Peyer's patch (tissue), 4 donors: ENCODE measurements around the gene PCNT. TPM values are rescaled to one million over a fixed set of nuclear protein-coding genes. Genes with fewer than 3 reads are reported as not detected.

ENCODE experiments used
- DNase-seq, 3 donors: peaks; one replicate each; pipeline ENCODE4 v3.0.0-alpha.2; 2017 to 2019
- H3K27ac ChIP-seq, 4 donors: fragments of 200-600 bp; sonication (generic); one replicate each; pipeline ENCODE4 v1.5.1; 2016 to 2019
- H3K27me3 ChIP-seq, 2 donors: fragments of 200-600 bp; sonication (generic); one replicate each; pipeline ENCODE4 v1.5.1; 2019
- H3K36me3 ChIP-seq, 3 donors: fragments of 200-600 bp; sonication (generic); one replicate each; pipeline ENCODE4 v1.5.1; 2016 to 2019
- H3K4me1 ChIP-seq, 4 donors: fragments of 200-600 bp; sonication (generic); one replicate each; pipeline ENCODE4 v1.5.1; 2016 to 2019
- H3K4me3 ChIP-seq, 4 donors: fragments of 200-600 bp; sonication (generic); 1 replicate in 3 of 4; 2 replicates in 1 of 4; pipeline ENCODE4 v1.5.1; 2016 to 2019; ENCODE audit warnings: mild to moderate bottlenecking in 1 of 4
- H3K9me3 ChIP-seq, 4 donors: fragments of 200-600 bp; sonication (generic); one replicate each; pipeline ENCODE4 v1.5.1; 2016 to 2019; ENCODE audit warnings: mild to moderate bottlenecking in 1 of 4
- POLR2A ChIP-seq, 2 donors: fragments of 450-650 bp; IDR thresholded peaks; one replicate each; pipeline ENCODE4 v1.5.1; 2017; ENCODE audit warnings: antibody characterized with exemption in 2 of 2, mild to moderate bottlenecking in 2 of 2, moderate library complexity in 2 of 2
- total RNA-seq, 4 donors: library from RNA; depleted of rRNA; stranded (reverse); fragments of >200 nt; gene quantifications; one replicate each; pipeline ENCODE4 v1.1.0, GENCODE V29; 2016
- TF ChIP-seq, protein P1 (sequence below), 6 experiments: fragments of 450-650 bp in 4 of 6; fragments of 200-600 bp in 2 of 6; sonication (generic) in 1 of 6; IDR thresholded peaks; one replicate each; pipeline ENCODE4 v1.5.1; 2017 to 2019; ENCODE audit warnings: antibody characterized with exemption in 6 of 6, mild to moderate bottlenecking in 3 of 6, moderate library complexity in 1 of 6

The PCNT gene
- total RNA-seq, 4 donors from 2014 or later: 29.2 to 119 (median 59.5) TPM

DNA sequence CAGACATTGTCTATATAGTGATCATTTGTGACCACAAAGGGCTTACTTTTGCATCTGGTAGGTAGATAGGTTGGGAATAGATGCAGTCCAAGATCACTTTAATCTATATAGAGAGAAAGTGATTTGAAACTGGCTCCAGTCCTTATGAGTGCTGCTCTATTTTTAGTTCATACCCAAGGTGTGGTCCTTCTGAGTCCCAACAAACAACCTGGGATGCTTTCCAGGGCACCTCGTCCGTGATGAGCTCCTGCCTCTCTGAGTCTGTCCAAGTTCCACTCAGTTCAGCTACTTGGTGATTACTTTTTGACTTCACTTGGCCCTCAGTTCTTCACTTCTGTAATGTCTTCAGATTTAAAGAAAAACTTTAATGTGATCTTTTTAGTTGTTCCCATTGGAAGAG lies 155.0 kb downstream of the PCNT start:
- H3K27me3 ChIP-seq: no peaks in the 10 kb centered on the region
- H3K36me3 ChIP-seq: peaks cover 0 to 6% (median 0%) of the 10 kb centered on the region in 3 donors
- H3K27ac ChIP-seq: no peak overlapping the region
- no peak for TF ChIP-seq POLR2A (IDR thresholded peaks at IDR 0.05)
- TF ChIP-seq, protein P1, sequence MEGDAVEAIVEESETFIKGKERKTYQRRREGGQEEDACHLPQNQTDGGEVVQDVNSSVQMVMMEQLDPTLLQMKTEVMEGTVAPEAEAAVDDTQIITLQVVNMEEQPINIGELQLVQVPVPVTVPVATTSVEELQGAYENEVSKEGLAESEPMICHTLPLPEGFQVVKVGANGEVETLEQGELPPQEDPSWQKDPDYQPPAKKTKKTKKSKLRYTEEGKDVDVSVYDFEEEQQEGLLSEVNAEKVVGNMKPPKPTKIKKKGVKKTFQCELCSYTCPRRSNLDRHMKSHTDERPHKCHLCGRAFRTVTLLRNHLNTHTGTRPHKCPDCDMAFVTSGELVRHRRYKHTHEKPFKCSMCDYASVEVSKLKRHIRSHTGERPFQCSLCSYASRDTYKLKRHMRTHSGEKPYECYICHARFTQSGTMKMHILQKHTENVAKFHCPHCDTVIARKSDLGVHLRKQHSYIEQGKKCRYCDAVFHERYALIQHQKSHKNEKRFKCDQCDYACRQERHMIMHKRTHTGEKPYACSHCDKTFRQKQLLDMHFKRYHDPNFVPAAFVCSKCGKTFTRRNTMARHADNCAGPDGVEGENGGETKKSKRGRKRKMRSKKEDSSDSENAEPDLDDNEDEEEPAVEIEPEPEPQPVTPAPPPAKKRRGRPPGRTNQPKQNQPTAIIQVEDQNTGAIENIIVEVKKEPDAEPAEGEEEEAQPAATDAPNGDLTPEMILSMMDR (IDR thresholded peaks at IDR 0.05): no peak
- H3K9me3 ChIP-seq: no peaks in the 10 kb centered on the region
- H3K4me1 ChIP-seq: no peaks in the 10 kb centered on the region
- no peak for DNase-seq
- no peak overlapping the region for H3K4me3 ChIP-seq

DNA sequence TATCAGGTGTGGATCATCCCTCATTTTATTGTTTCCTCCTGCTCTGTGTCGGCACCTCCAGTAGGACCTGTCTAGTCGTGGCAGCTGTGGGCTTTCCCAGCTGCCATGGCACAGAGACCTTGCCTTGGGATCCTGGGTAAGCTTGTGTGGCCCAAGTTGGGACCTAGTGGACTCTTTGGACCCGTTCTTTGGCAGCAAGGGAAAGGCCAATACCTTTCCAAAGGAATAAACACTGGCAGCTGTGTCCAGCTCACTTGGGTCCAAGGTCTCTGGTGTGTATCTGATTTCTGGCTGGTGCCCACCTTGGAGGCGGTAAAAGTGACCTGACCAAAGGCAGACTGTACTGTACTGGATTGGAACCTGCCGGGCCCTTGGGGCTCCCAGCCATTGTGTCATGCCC lies 156.5 kb downstream of the PCNT start:
- no peak for DNase-seq
- Histone ChIP-seq H3K4me1 (no peaks in the 10 kb centered on the region), H3K9me3 (no peaks in the 10 kb centered on the region), H3K36me3 (peaks cover 0 to 6% (median 0%) of the 10 kb centered on the region in 3 donors), H3K27me3 (no peaks in the 10 kb centered on the region), H3K27ac (no peak overlapping the region), H3K4me3 (no peak overlapping the region)
- TF ChIP-seq, protein P1 (IDR thresholded peaks at IDR 0.05): no peak
- TF ChIP-seq POLR2A (IDR thresholded peaks at IDR 0.05): no peak

DNA sequence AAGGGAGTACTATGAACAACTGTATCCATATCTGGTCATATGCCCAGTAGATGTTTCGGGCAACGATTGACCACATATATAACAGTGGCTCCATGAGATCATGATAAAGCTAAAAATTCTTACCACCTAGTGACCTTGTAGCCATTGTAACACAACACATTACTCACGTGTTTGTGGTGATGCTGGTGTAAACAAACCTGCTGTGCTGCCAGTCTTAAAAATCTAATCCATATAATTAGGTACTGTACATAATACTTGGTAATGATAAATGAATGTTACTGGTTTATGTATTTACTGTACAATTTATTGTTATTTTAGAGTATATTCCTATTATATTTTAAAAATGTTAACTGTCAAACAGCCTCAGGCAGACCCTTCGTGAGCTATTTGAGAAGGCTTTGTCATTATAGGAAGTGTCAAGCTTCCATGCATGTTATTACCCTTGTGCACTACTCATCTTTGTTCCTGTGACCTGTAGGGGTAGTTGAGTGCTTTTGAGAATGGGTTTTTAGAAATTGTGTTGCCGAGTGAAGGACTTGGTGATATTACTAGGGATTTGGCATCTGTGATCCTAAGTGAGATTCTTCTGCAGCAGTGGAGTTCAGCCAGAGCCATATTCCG lies 158.4 kb downstream of the PCNT start:
- Histone ChIP-seq H3K27me3 (no peaks in the 10 kb centered on the region), H3K4me1 (no peaks in the 10 kb centered on the region), H3K4me3 (no peak overlapping the region), H3K27ac (no peak overlapping the region), H3K36me3 (peaks cover 0 to 6% (median 0%) of the 10 kb centered on the region in 3 donors), H3K9me3 (no peaks in the 10 kb centered on the region)
- TF ChIP-seq, protein P1 (IDR thresholded peaks at IDR 0.05): no peak
- TF ChIP-seq POLR2A (IDR thresholded peaks at IDR 0.05): no peak
- no peak for DNase-seq

DNA sequence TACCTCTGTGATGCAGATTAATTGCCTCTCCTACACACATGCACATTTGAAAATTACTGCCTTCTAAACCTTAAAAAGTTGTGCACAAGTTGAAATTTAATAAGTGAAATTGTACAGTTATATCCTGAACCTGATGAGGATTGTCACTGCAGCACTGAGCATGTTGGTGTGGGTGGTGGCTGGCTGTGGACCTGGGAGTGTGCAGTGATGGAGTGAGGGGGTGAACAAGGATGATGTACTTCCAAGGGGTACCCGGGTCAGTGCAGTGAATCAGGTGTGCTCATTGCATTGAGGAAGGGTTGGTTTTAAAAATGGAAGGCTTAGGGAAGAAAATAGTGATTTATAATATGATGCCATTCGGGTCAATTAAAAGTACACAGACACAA lies 158.9 kb downstream of the PCNT start:
- no peak for DNase-seq
- no peak for TF ChIP-seq POLR2A (IDR thresholded peaks at IDR 0.05)
- TF ChIP-seq, protein P1 (IDR thresholded peaks at IDR 0.05): no peak
- Histone ChIP-seq H3K27ac (no peak overlapping the region), H3K4me1 (no peaks in the 10 kb centered on the region), H3K36me3 (peaks cover 0 to 6% (median 0%) of the 10 kb centered on the region in 3 donors), H3K4me3 (no peak overlapping the region), H3K9me3 (no peaks in the 10 kb centered on the region), H3K27me3 (no peaks in the 10 kb centered on the region)

DNA sequence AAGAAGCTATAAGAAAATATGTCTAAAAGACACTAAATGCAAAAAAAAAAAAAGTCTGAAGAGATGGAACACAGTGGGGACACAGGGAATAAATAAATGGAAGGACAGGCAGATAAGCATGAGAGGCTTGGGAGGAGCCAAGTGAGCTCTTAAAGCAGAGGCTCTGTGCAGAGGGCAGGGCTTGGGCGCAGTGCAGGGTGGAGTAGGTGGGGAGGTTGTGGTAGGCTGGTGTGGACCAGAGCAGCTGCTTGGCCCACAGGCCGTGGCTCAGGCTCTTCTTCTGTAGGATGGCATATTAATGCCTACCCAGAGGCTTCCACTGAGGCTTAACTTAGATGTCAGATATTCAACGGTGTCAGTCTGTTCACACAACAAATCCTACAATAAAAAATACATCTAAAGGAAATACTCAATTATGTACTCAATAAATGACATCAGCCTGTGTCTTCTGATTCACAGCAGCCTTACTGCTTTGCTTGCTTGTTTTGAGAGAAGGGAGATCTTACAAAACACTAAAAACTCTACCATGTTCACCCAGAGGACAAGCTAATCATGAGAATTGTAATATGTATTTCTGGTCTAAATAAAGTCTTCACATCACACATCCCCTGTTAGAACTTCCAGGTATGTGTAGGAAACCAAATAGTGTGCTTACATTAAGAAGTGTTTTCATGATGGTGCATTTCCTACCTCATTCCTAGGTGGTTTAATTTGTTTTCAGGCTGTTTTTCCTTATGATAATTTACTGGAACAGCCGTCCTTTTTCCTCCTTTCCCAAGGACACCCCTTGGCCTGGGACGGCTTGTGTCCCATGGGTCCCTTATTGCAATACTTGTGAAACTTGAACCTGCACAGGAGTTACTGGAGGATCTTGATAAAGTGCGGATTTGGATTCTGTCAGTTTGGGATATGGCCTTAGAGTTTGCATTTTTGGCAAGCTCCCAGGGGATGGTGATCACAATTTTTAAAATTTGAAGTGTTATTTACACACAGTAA lies 159.6 kb downstream of the PCNT start:
- H3K4me1 ChIP-seq: no peaks in the 10 kb centered on the region
- no peak overlapping the region for H3K27ac ChIP-seq
- no peaks in the 10 kb centered on the region for H3K27me3 ChIP-seq
- no peak for DNase-seq
- H3K36me3 ChIP-seq: peaks cover 0 to 6% (median 0%) of the 10 kb centered on the region in 3 donors
- H3K4me3 ChIP-seq: no peak overlapping the region
- no peaks in the 10 kb centered on the region for H3K9me3 ChIP-seq
- TF ChIP-seq POLR2A (IDR thresholded peaks at IDR 0.05): no peak
- TF ChIP-seq, protein P1 (IDR thresholded peaks at IDR 0.05): no peak
